GM12801 (cell line): ENCODE results near the gene SIGLEC14.

Experiments used
- CTCF ChIP-seq: IDR thresholded peaks from one replicate; pipeline ENCODE4 v1.5.1; 2011; ENCODE audit warnings: control low read depth; ENCODE audit not compliant: insufficient read length; ENCODE audit errors: extremely low read depth

The SIGLEC14 gene

GRCh38 chr19:51691584-51692428, 45.2 kb upstream of the SIGLEC14 start:
- no peak for TF ChIP-seq CTCF

GRCh38 chr19:51691074-51691583, 44.5 kb upstream of the SIGLEC14 start:
- no peak for TF ChIP-seq CTCF

- no peak for TF ChIP-seq CTCF
These were observed 43.9 kb upstream of the SIGLEC14 start for GRCh38 chr19:51690454-51691073.

- TF ChIP-seq CTCF, result no peak
These were observed 43.3 kb upstream of the SIGLEC14 start for GRCh38 chr19:51689751-51690453.

- no peak for TF ChIP-seq CTCF
These were observed 42.3 kb upstream of the SIGLEC14 start for GRCh38 chr19:51688671-51689571.

- TF ChIP-seq CTCF, result no peak
These were observed 41.4 kb upstream of the SIGLEC14 start for GRCh38 chr19:51687791-51688670.
